NT2/D1 (cell line): Measurements from ENCODE around the gene REXO1.

Experiments used
- DNase-seq: peaks from one replicate; pipeline ENCODE4 v3.0.0-alpha.2; 2011; ENCODE audit warnings: low read depth, low spot score
- H3K27me3 ChIP-seq: 2 replicates; pipeline ENCODE4 v1.6.0; 2011; ENCODE audit warnings: mild to moderate bottlenecking; ENCODE audit not compliant: insufficient read length, insufficient read depth
- H3K36me3 ChIP-seq: 2 replicates; pipeline ENCODE4 v1.6.1; 2011; ENCODE audit warnings: mild to moderate bottlenecking, low read length, mixed read lengths; ENCODE audit not compliant: insufficient read depth, insufficient read length
- H3K4me1 ChIP-seq: 2 replicates; pipeline ENCODE4 v1.5.1; 2011; ENCODE audit not compliant: insufficient read depth, insufficient read length
- H3K4me3 ChIP-seq: 2 replicates; pipeline ENCODE4 v1.5.1; 2011; ENCODE audit warnings: low read depth; ENCODE audit not compliant: insufficient read length
- H3K9ac ChIP-seq: 2 replicates; pipeline ENCODE4 v1.6.0; 2011; ENCODE audit warnings: low read depth; ENCODE audit not compliant: insufficient read length
- H3K9me3 ChIP-seq: 2 replicates; pipeline ENCODE4 v1.5.1; 2011; ENCODE audit warnings: mild to moderate bottlenecking, low read length; ENCODE audit not compliant: insufficient read depth
- SUZ12 ChIP-seq: IDR thresholded peaks from 2 replicates; pipeline ENCODE4 v1.6.1; 2011; ENCODE audit not compliant: insufficient read length, insufficient read depth; ENCODE audit errors: extremely low read depth
- YY1 ChIP-seq: IDR thresholded peaks from 2 replicates; pipeline ENCODE4 v1.6.1; 2011; ENCODE audit not compliant: insufficient read length, insufficient read depth
- ZNF274 ChIP-seq: IDR thresholded peaks from 2 replicates; pipeline ENCODE4 v1.6.1; 2011; ENCODE audit warnings: mild to moderate bottlenecking, low read depth, low read length

Gene REXO1

GRCh38 chr19:1854542-1855039, 6.3 kb upstream of the REXO1 start:
- Histone ChIP-seq H3K9ac (peak overlapping the region; percentile 78), H3K9me3 (no peaks in the 10 kb centered on the region), H3K4me1 (peaks cover 45% of the 10 kb centered on the region), H3K4me3 (peak overlapping the region; percentile 41), H3K36me3 (peaks cover 19% of the 10 kb centered on the region), H3K27me3 (no peaks in the 10 kb centered on the region)
- TF ChIP-seq ZNF274 (no peak), SUZ12 (no peak), YY1 (no peak)
- DNase-seq = no peak

DNA sequence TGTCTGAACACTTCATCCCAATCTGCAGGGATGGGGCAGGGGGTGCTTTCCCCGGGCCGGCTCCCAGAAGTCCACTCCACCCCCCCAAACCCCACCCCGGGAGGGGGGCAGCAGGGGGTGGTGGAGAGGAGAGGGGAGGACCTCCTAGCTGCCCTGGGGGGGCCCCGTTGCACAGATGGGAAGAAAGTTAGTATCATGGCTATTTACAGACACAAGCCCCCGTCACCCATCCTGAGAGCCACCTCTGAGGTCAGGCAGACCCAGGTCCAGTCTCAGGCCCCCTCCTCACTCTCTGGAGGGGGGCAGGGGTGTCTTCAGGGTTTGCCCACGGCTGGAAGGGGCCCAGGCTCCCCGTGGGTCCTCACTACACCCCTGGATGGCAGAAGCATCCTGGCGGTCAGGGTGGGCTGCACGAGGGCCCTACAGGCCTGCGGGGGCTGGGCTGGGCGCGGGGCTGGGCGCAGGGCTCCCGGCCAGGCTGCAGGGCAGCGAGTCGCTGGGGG, 5.8 kb upstream of the REXO1 start:
- no peaks in the 10 kb centered on the region for H3K27me3 ChIP-seq
- H3K4me1 ChIP-seq = peaks cover 42% of the 10 kb centered on the region
- H3K4me3 ChIP-seq = peak overlapping the region; percentile 41
- H3K9me3 ChIP-seq = no peaks in the 10 kb centered on the region
- DNase-seq = no peak
- peak overlapping the region; percentile 78 for H3K9ac ChIP-seq
- TF ChIP-seq SUZ12 (no peak), ZNF274 (no peak), YY1 (no peak)
- H3K36me3 ChIP-seq = peaks cover 19% of the 10 kb centered on the region

GRCh38 chr19:1853295-1854038, 5.2 kb upstream of the REXO1 start:
- peak overlapping the region; percentile 81 for H3K9ac ChIP-seq
- H3K27me3 ChIP-seq = no peaks in the 10 kb centered on the region
- H3K4me3 ChIP-seq = no peak overlapping the region
- TF ChIP-seq YY1 (no peak), ZNF274 (no peak), SUZ12 (no peak)
- peaks cover 36% of the 10 kb centered on the region for H3K4me1 ChIP-seq
- no peak for DNase-seq
- H3K36me3 ChIP-seq = peaks cover 19% of the 10 kb centered on the region
- H3K9me3 ChIP-seq = no peaks in the 10 kb centered on the region

DNA sequence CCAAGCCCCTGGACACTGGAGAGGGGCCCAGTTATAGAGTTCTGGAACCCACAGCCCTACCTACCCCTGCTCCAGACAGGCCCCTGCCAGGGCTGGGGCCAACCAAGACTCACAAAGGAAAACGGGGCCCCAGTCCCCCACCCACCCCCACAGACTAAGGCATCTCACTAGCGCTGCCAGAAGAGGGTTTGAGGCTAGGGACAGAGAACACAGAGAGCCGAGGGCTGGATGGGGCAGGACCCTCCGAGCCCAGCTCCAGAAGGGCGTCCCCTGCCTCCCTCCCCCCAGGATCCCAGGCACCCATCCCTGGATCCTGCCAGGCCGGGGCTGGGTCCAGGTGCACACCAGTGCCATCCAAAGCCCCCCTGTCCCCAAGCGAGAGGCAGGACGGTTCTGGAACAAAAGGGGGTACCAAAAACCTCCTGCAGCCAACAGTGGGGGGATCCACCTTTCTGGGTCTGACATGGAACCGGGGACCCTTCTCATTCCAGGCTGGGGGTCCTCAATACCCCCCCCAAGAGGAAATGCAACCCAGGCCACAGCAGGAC, 4.4 kb upstream of the REXO1 start:
- Histone ChIP-seq H3K9ac (peak overlapping the region; percentile 81), H3K4me3 (no peak overlapping the region), H3K36me3 (peaks cover 19% of the 10 kb centered on the region), H3K4me1 (peaks cover 29% of the 10 kb centered on the region), H3K9me3 (no peaks in the 10 kb centered on the region), H3K27me3 (no peaks in the 10 kb centered on the region)
- DNase-seq = no peak
- TF ChIP-seq ZNF274 (no peak), SUZ12 (no peak), YY1 (no peak)

GRCh38 chr19:1851654-1852580, 3.6 kb upstream of the REXO1 start:
- no peak for TF ChIP-seq ZNF274
- no peak for TF ChIP-seq YY1
- no peak for TF ChIP-seq SUZ12
- no peak overlapping the region for H3K4me3 ChIP-seq
- no peaks in the 10 kb centered on the region for H3K9me3 ChIP-seq
- peak overlapping the region; percentile 81 for H3K9ac ChIP-seq
- no peak for DNase-seq
- peaks cover 23% of the 10 kb centered on the region for H3K36me3 ChIP-seq
- no peaks in the 10 kb centered on the region for H3K27me3 ChIP-seq
- peaks cover 23% of the 10 kb centered on the region for H3K4me1 ChIP-seq

- Histone ChIP-seq H3K9me3 (no peaks in the 10 kb centered on the region), H3K27me3 (no peaks in the 10 kb centered on the region), H3K4me3 (no peak overlapping the region), H3K36me3 (peaks cover 32% of the 10 kb centered on the region), H3K9ac (no peak overlapping the region), H3K4me1 (peaks cover 23% of the 10 kb centered on the region)
- no peak for TF ChIP-seq ZNF274
- no peak for TF ChIP-seq YY1
- no peak for TF ChIP-seq SUZ12
- no peak for DNase-seq
Measured at GRCh38 chr19:1850809-1851653, 2.7 kb upstream of the REXO1 start.
